OCI-LY7 (cell line): Measurements from ENCODE around the gene CENPU. TPM values are rescaled to one million over a fixed set of nuclear protein-coding genes. Genes with fewer than 3 reads are reported as not detected.

Experiments
- BruUV-seq: library from RNA; stranded (reverse); fragments of 400-500 nt; replicated peaks from 2 replicates; lab custom pipeline; 2021; lab: Mats Ljungman, UMichigan
- CTCF ChIA-PET: fragments of 300-600 bp; sonication (Branson Sonifier 250); formaldehyde crosslinking; loops from one replicate; lab custom pipeline; 2022; ENCODE audit warnings: antibody characterized with exemption; ENCODE audit not compliant: unreplicated experiment; lab: Charles Lee
- POLR2A ChIA-PET: fragments of 300-600 bp; sonication (Branson Sonifier 250); formaldehyde crosslinking; loops from one replicate; lab custom pipeline; 2022; ENCODE audit warnings: antibody characterized with exemption; lab: Charles Lee
- DNase-seq: peaks from one replicate; pipeline ENCODE4 v3.0.0-alpha.2; 2015; ENCODE audit warnings: low spot score
- H2AFZ ChIP-seq: fragments of 200-600 bp; sonication (generic), shearing (Covaris generic); 2 replicates; pipeline ENCODE4 v1.6.1; 2014; ENCODE audit warnings: mild to moderate bottlenecking, antibody characterized with exemption, low read length, moderate library complexity
- H3K27ac ChIP-seq: fragments of 200-600 bp; sonication (generic); 2 replicates; pipeline ENCODE4 v1.5.1; 2014; ENCODE audit warnings: mixed run types, low read depth, mild to moderate bottlenecking, moderate library complexity, low read length, inconsistent platforms; ENCODE audit not compliant: poor library complexity, severe bottlenecking
- H3K36me3 ChIP-seq: fragments of 200-600 bp; sonication (generic); 2 replicates; pipeline ENCODE4 v1.6.1; 2014; ENCODE audit warnings: mild to moderate bottlenecking, antibody characterized with exemption, low read length, moderate library complexity, mixed read lengths; ENCODE audit not compliant: insufficient read depth
- H3K4me1 ChIP-seq: fragments of 200-600 bp; sonication (generic); 2 replicates; pipeline ENCODE4 v1.5.1; 2014; ENCODE audit warnings: mild to moderate bottlenecking, low read length; ENCODE audit not compliant: insufficient read depth, poor library complexity, severe bottlenecking
- H3K4me2 ChIP-seq: fragments of 200-600 bp; sonication (generic); 2 replicates; pipeline ENCODE4 v1.6.1; 2014; ENCODE audit warnings: mild to moderate bottlenecking, low read length
- H3K4me3 ChIP-seq: fragments of 200-600 bp; sonication (generic); 2 replicates; pipeline ENCODE4 v1.5.1; 2014; ENCODE audit warnings: mild to moderate bottlenecking, low read depth, low read length; ENCODE audit not compliant: poor library complexity, severe bottlenecking
- H3K79me2 ChIP-seq: fragments of 200-600 bp; sonication (generic); 2 replicates; pipeline ENCODE4 v1.6.1; 2016; ENCODE audit warnings: low read depth, mild to moderate bottlenecking, low read length, moderate library complexity, mixed read lengths; ENCODE audit not compliant: insufficient read depth
- H3K9me2 ChIP-seq: fragments of 200-600 bp; sonication (generic); 2 replicates; pipeline ENCODE4 v1.6.1; 2016; ENCODE audit warnings: mild to moderate bottlenecking, low read length, mixed read lengths; ENCODE audit not compliant: insufficient read depth
- H3K9me3 ChIP-seq: fragments of 200-600 bp; sonication (generic); 2 replicates; pipeline ENCODE4 v1.6.1; 2014; ENCODE audit warnings: mild to moderate bottlenecking, mixed run types, low read length, mixed read lengths
- H4K20me1 ChIP-seq: fragments of 200-600 bp; sonication (generic); 2 replicates; pipeline ENCODE4 v1.6.1; 2014; ENCODE audit warnings: mild to moderate bottlenecking, antibody characterized with exemption, low read length, moderate library complexity, mixed read lengths; ENCODE audit not compliant: insufficient read depth
- CTCF ChIP-seq: fragments of 200-600 bp; sonication (generic); conservative IDR thresholded peaks from 2 replicates; pipeline ENCODE4 v1.5.1; 2014; ENCODE audit warnings: mild to moderate bottlenecking, antibody characterized with exemption, low read length, moderate library complexity, mixed read lengths
- EZH2phosphoT487 ChIP-seq: fragments of 200-600 bp; sonication (generic); IDR thresholded peaks from 2 replicates; pipeline ENCODE4 v1.6.1; 2018; ENCODE audit warnings: low read depth, borderline replicate concordance, mild to moderate bottlenecking, mixed run types, antibody characterized with exemption, low read length, moderate library complexity, mixed read lengths
- intact Hi-C: fragments of 100-400 bp; cut with micrococcal nuclease; formaldehyde crosslinking; loops from one replicate; pipeline ENCODE4 v1.10.0; 2022; ENCODE audit not compliant: unreplicated experiment
- total RNA-seq, 2 experiments: library from RNA; depleted of rRNA in 1 of 2; stranded (reverse); fragments of >200 nt in 1 of 2; shearing (Covaris generic) in 1 of 2; gene quantifications; 2 replicates each; pipeline ENCODE4 v1.2.3, GENCODE V29; 2014 to 2022

The CENPU gene
- total RNA-seq, 2 experiments from 2014 or later = 83.9 to 132 TPM

- no TSS peak for BruUV-seq
- POLR2A ChIA-PET = no interaction called here
Measured at GRCh38 chr4:184764601-184765000, 30.7 kb upstream of the CENPU start.

GRCh38 chr4:184763150-184763780 lies 29.4 kb upstream of the CENPU start:
- Histone ChIP-seq H3K79me2 (no peaks in the 10 kb centered on the region), H2AFZ (no peak overlapping the region), H3K4me2 (no peak overlapping the region), H3K4me3 (no peak overlapping the region), H3K9me2 (no peaks in the 10 kb centered on the region), H3K4me1 (no peaks in the 10 kb centered on the region), H3K27ac (no peak overlapping the region), H3K36me3 (peaks cover 71% of the 10 kb centered on the region), H3K9me3 (no peaks in the 10 kb centered on the region), H4K20me1 (no peaks in the 10 kb centered on the region)
- ChIA-PET POLR2A (no interaction called here), CTCF (no interaction called here)
- intact Hi-C loops = no loop called here
- TF ChIP-seq EZH2phosphoT487 (no peak), CTCF (no peak)
- BruUV-seq = no TSS peak
- DNase-seq = no peak

More at GRCh38 chr4:184764601-184765000, 30.7 kb upstream of the CENPU start:
- CTCF ChIA-PET = no interaction called here
- intact Hi-C loops = no loop called here
- Histone ChIP-seq H3K79me2 (no peaks in the 10 kb centered on the region), H3K9me3 (no peaks in the 10 kb centered on the region), H3K27ac (no peak overlapping the region), H4K20me1 (no peaks in the 10 kb centered on the region), H3K36me3 (peaks cover 72% of the 10 kb centered on the region), H3K4me3 (no peak overlapping the region), H3K9me2 (no peaks in the 10 kb centered on the region), H3K4me1 (no peaks in the 10 kb centered on the region), H3K4me2 (no peak overlapping the region), H2AFZ (no peak overlapping the region)
- TF ChIP-seq EZH2phosphoT487 = no peak
- TF ChIP-seq CTCF = no peak
- no peak for DNase-seq

GRCh38 chr4:184762100-184762499 lies 28.2 kb upstream of the CENPU start:
- no peaks in the 10 kb centered on the region for H3K9me2 ChIP-seq
- no peaks in the 10 kb centered on the region for H4K20me1 ChIP-seq
- H3K4me1 ChIP-seq = no peaks in the 10 kb centered on the region
- H3K27ac ChIP-seq = no peak overlapping the region
- no peaks in the 10 kb centered on the region for H3K9me3 ChIP-seq
- intact Hi-C loops = no loop called here
- CTCF ChIA-PET = no interaction called here
- no peak overlapping the region for H2AFZ ChIP-seq
- H3K4me2 ChIP-seq = no peak overlapping the region
- no peak overlapping the region for H3K4me3 ChIP-seq
- peaks cover 68% of the 10 kb centered on the region for H3K36me3 ChIP-seq
- DNase-seq = peak; percentile 12
- POLR2A ChIA-PET = no interaction called here
- no peak for TF ChIP-seq CTCF
- TF ChIP-seq EZH2phosphoT487 = no peak
- H3K79me2 ChIP-seq = no peaks in the 10 kb centered on the region
- BruUV-seq = no TSS peak
